HepG2 (cell line): ENCODE measurements around the gene P4HTM. TPM values are rescaled to one million over a fixed set of nuclear protein-coding genes. Genes with fewer than 3 reads are reported as not detected.

Experiments
- ATAC-seq: fragments of 200-7000 bp; cut with Tn5 transposase; 3 replicates; pipeline ENCODE4 v1.9.1; 2020; ENCODE audit warnings: mild to moderate bottlenecking, moderate library complexity
- BruUV-seq: library from RNA; stranded (reverse); fragments of 400-500 nt; replicated peaks from 2 replicates; lab custom pipeline; 2021; lab: Mats Ljungman, UMichigan
- CTCF ChIA-PET: fragments of 300-600 bp; formaldehyde crosslinking; extraction: SDS; loops from one replicate; lab custom pipeline; 2021; ENCODE audit warnings: low total read pairs, inconsistent platforms, low intra/inter-chr PET ratio; lab: Yijun Ruan, JAX
- POLR2A ChIA-PET: fragments of 350-600 bp; sonication (Branson Sonifier 250); formaldehyde crosslinking; loops from one replicate; lab custom pipeline; 2020; ENCODE audit warnings: antibody characterized with exemption, inconsistent platforms; lab: Yijun Ruan, JAX
- DNase-seq: peaks from one replicate; pipeline ENCODE4 v3.0.0-alpha.2; 2015; ENCODE audit warnings: low spot score
- FAIRE-seq: peaks from 3 replicates; lab custom pipeline; 2011; peaks lifted over from hg19 to GRCh38; lab: Jason Lieb, UNC
- H2AFZ ChIP-seq: one replicate; pipeline ENCODE4 v1.6.1; 2011; ENCODE audit warnings: low read length, inconsistent platforms
- H3K27ac ChIP-seq: fragments of 300-600 bp; 3 replicates; pipeline ENCODE4 v1.8.0; 2011; ENCODE audit warnings: mixed run types, mild to moderate bottlenecking, mixed read lengths, low read length, inconsistent platforms; ENCODE audit not compliant: insufficient read depth; ENCODE audit errors: extremely low read length
- H3K27me3 ChIP-seq, 2 experiments: fragments of 200-600 bp in 1 of 2; 2 replicates in 1 of 2; 3 replicates in 1 of 2; pipeline versions ENCODE4 v1.6.0 to v1.8.0; 2011; ENCODE audit warnings: low read length in 2 of 2, mild to moderate bottlenecking in 2 of 2, moderate library complexity in 2 of 2, inconsistent platforms in 1 of 2; ENCODE audit not compliant: insufficient read depth in 2 of 2, control insufficient read depth in 1 of 2
- H3K36me3 ChIP-seq, 2 experiments: fragments of 200-600 bp in 1 of 2; replicated peaks in 1 of 2; 2 replicates in 1 of 2; 3 replicates in 1 of 2; pipeline versions ENCODE4 v1.5.1 to v1.8.0; 2011; ENCODE audit warnings: low read length in 2 of 2, inconsistent platforms in 1 of 2; ENCODE audit not compliant: insufficient read depth in 2 of 2, control insufficient read depth in 1 of 2
- H3K4me1 ChIP-seq: 2 replicates; pipeline ENCODE4 v1.5.1; 2012; ENCODE audit warnings: low read length, inconsistent platforms; ENCODE audit not compliant: insufficient read depth
- H3K4me2 ChIP-seq: 2 replicates; pipeline ENCODE4 v1.6.0; 2011; ENCODE audit warnings: low read depth, low read length, inconsistent platforms
- H3K4me3 ChIP-seq, 3 experiments: fragments of 200-600 bp in 1 of 3; sonication (generic), shearing (Covaris generic) in 1 of 3; replicated peaks in 1 of 3; 2 replicates each; pipeline ENCODE4 v1.5.1; 2011 to 2016; ENCODE audit warnings: low read length in 3 of 3, inconsistent platforms in 2 of 3, low read depth in 2 of 3, mild to moderate bottlenecking in 2 of 3, control low read depth in 1 of 3, mixed read lengths in 1 of 3; ENCODE audit not compliant: insufficient read depth in 1 of 3
- H3K79me2 ChIP-seq: one replicate; pipeline ENCODE4 v1.6.1; 2011; ENCODE audit warnings: low read length, inconsistent platforms; ENCODE audit not compliant: insufficient read depth
- H3K9ac ChIP-seq: 2 replicates; pipeline ENCODE4 v1.6.0; 2011; ENCODE audit warnings: mild to moderate bottlenecking, low read depth, low read length, inconsistent platforms; ENCODE audit not compliant: insufficient read depth
- H3K9me3 ChIP-seq: 2 replicates; pipeline ENCODE4 v1.5.1; 2012; ENCODE audit warnings: mild to moderate bottlenecking, low read length
- H4K20me1 ChIP-seq: 2 replicates; pipeline ENCODE4 v1.6.0; 2011; ENCODE audit warnings: inconsistent platforms, mild to moderate bottlenecking, low read length, moderate library complexity; ENCODE audit not compliant: insufficient read depth
- GABPB1 ChIP-seq: IDR thresholded peaks from 2 replicates; pipeline ENCODE4 v1.6.1; 2016; ENCODE audit warnings: mild to moderate bottlenecking, missing genetic modification reagents, moderate library complexity, missing compliant biosample characterization
- GATAD2A ChIP-seq: IDR thresholded peaks from 2 replicates; pipeline ENCODE4 v1.6.1; 2016
- HIVEP1 ChIP-seq: sonication (generic); formaldehyde crosslinking; IDR thresholded peaks from 2 replicates; pipeline ENCODE4 v1.4.0; 2020; ENCODE audit warnings: mild to moderate bottlenecking, missing genetic modification reagents
- KDM3A ChIP-seq: IDR thresholded peaks from 2 replicates; pipeline ENCODE4 v1.6.1; 2018; ENCODE audit warnings: low read depth, missing compliant biosample characterization
- NFKBIZ ChIP-seq: IDR thresholded peaks from 2 replicates; pipeline ENCODE4 v1.6.1; 2018; ENCODE audit warnings: missing genetic modification reagents, missing compliant biosample characterization
- SALL1 ChIP-seq: sonication (generic); formaldehyde crosslinking; IDR thresholded peaks from 2 replicates; pipeline ENCODE4 v1.8.0; 2022; ENCODE audit warnings: mild to moderate bottlenecking, missing genetic modification reagents
- SRY ChIP-seq: sonication (generic); formaldehyde crosslinking; IDR thresholded peaks from 2 replicates; pipeline ENCODE4 v1.8.0; 2022; ENCODE audit warnings: mild to moderate bottlenecking, missing genetic modification reagents
- ZBTB42 ChIP-seq: sonication (generic); formaldehyde crosslinking; IDR thresholded peaks from 2 replicates; pipeline ENCODE4 v1.5.0; 2020; ENCODE audit warnings: mild to moderate bottlenecking, missing genetic modification reagents
- ZNF260 ChIP-seq: sonication (generic); formaldehyde crosslinking; IDR thresholded peaks from 2 replicates; pipeline ENCODE4 v1.4.0; 2020; ENCODE audit warnings: missing genetic modification reagents, low read depth, mild to moderate bottlenecking, borderline replicate concordance
- ZNF263 ChIP-seq: sonication (generic); formaldehyde crosslinking; IDR thresholded peaks from 2 replicates; pipeline ENCODE4 v1.4.0; 2020; ENCODE audit warnings: missing genetic modification reagents
- ZNF709 ChIP-seq: sonication (generic); formaldehyde crosslinking; IDR thresholded peaks from 2 replicates; pipeline ENCODE4 v1.5.0; 2020; ENCODE audit warnings: mild to moderate bottlenecking, missing genetic modification reagents
- ZNF792 ChIP-seq: IDR thresholded peaks from 2 replicates; pipeline ENCODE4 v1.6.1; 2016
- WGBS: methylation state at CpG from one replicate; pipeline ENCODE4 v1.1.6; 2017; ENCODE audit warnings: low lambda C conversion rate; 5-methylcytosine and 5-hydroxymethylcytosine counted together
- in situ Hi-C: cut with HindIII; loops from 2 replicates; pipeline ENCODE4 v1.10.0; 2017; ENCODE audit warnings: low pct_unique_long_range_greater_than_20kb; ENCODE audit not compliant: extremely low pct_ligation_motif_present
- intact Hi-C: fragments of 100-400 bp; cut with micrococcal nuclease; formaldehyde crosslinking; loops from one replicate; pipeline ENCODE4 v1.10.0; 2022; ENCODE audit not compliant: unreplicated experiment
- polyA plus RNA-seq, 8 experiments: library from polyadenylated mRNA; depleted of rRNA in 3 of 8; stranded (reverse) in 7 of 8; unstranded in 1 of 8; fragments of >200 nt; fragmentation: Illumina TruSeq in 4 of 8; extraction: Trizol in 4 of 8; gene quantifications; 2 replicates each; pipeline versions ENCODE4 v1.2.1 to v1.2.3, GENCODE V29; 2011 to 2016; ENCODE audit warnings: low read depth in 4 of 8, missing spikeins in 1 of 8, mixed read lengths in 1 of 8; ENCODE audit not compliant: insufficient read depth in 1 of 8
- total RNA-seq, 5 experiments: library from RNA; depleted of rRNA; stranded (reverse); fragments of >200 nt; fragmentation: Illumina TruSeq; extraction: Trizol; gene quantifications; 2 replicates each; pipeline ENCODE4 v1.2.3, GENCODE V29; 2016; ENCODE audit warnings: low read depth in 1 of 5
- TF ChIP-seq, protein P1 (sequence below): sonication (generic); formaldehyde crosslinking; IDR thresholded peaks from 2 replicates; pipeline ENCODE4 v1.5.0; 2020; ENCODE audit warnings: missing genetic modification reagents, mild to moderate bottlenecking, borderline replicate concordance
- TF ChIP-seq, protein P2 (sequence below): IDR thresholded peaks from 2 replicates; pipeline ENCODE4 v1.4.0; 2020; ENCODE audit warnings: mild to moderate bottlenecking, missing genetic modification reagents
- TF ChIP-seq, protein P3 (sequence below): sonication (generic); formaldehyde crosslinking; IDR thresholded peaks from 2 replicates; pipeline ENCODE4 v1.4.0; 2020; ENCODE audit warnings: missing genetic modification reagents
- TF ChIP-seq, protein P4 (sequence below): sonication (generic); formaldehyde crosslinking; IDR thresholded peaks from 2 replicates; pipeline ENCODE4 v1.5.0; 2020; ENCODE audit warnings: mild to moderate bottlenecking, missing genetic modification reagents

P4HTM gene
- total and polyA plus RNA-seq, 2 of the 13 experiments (the other 11 are each of a cell fraction or from before 2014, with no cell fraction given), result 0.01 TPM; not detected in 1

DNA sequence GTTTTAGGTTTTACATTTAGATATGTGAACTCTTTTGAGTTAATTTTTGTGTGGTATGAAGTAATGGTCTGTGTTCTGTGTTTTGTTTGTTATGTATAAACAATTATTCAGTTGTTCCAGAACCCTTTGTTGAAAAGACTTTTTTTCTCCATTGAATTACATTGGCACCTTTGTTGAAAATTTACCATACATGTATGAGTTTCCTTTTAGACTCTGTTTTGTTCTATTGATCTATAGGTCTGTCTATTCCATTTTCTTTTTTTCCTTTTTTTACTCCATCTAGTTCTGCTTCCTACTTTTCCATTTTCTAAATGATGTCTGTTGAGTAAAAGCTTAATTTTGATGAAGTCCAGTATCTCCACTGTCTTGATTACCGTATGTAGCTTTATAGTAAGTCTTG is 40.0 kb upstream of the P4HTM start:
- Histone ChIP-seq H3K27ac (no peak overlapping the region), H3K4me2 (no peak overlapping the region), H3K9me3 (no peaks in the 10 kb centered on the region), H3K79me2 (peaks cover 11% of the 10 kb centered on the region), H4K20me1 (peaks cover 4% of the 10 kb centered on the region; the same call in 1 of the 2 replicates), H3K27me3 (no peaks in the 10 kb centered on the region), H2AFZ (no peak overlapping the region), H3K36me3 (peaks cover 0 to 13% of the 10 kb centered on the region in 2 experiments; a peak in 2 of 5 replicates), H3K9ac (no peak overlapping the region), H3K4me3 (no peak overlapping the region), H3K4me1 (peaks cover 18% of the 10 kb centered on the region)
- 100% methylated on average over 1 of the region's 1 CpG for WGBS
- in situ Hi-C loops, result no loop called here
- FAIRE-seq, result no peak
- intact Hi-C loops, result no loop called here
- ATAC-seq, result no peak
- ChIA-PET POLR2A (no interaction called here), CTCF (no interaction called here)
- no TSS peak for BruUV-seq
- DNase-seq, result no peak
- TF ChIP-seq ZNF709 (CRISPR knock-in tag) (no peak), GABPB1 (no peak), SRY (no peak), ZNF260 (no peak), ZNF263 (CRISPR knock-in tag) (no peak), ZNF792 (CRISPR knock-in tag) (no peak), HIVEP1 (no peak), GATAD2A (CRISPR knock-in tag) (no peak), SALL1 (CRISPR knock-in tag) (no peak), NFKBIZ (CRISPR knock-in tag) (no peak), ZBTB42 (CRISPR knock-in tag) (no peak), KDM3A (CRISPR knock-in tag) (no peak)
- TF ChIP-seq, protein P1, sequence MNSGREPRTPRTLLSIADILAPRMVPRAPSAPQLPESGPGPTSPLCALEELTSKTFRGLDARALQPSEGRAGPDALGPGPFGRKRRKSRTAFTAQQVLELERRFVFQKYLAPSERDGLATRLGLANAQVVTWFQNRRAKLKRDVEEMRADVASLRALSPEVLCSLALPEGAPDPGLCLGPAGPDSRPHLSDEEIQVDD (CRISPR knock-in tag), result no peak
- TF ChIP-seq, protein P2, sequence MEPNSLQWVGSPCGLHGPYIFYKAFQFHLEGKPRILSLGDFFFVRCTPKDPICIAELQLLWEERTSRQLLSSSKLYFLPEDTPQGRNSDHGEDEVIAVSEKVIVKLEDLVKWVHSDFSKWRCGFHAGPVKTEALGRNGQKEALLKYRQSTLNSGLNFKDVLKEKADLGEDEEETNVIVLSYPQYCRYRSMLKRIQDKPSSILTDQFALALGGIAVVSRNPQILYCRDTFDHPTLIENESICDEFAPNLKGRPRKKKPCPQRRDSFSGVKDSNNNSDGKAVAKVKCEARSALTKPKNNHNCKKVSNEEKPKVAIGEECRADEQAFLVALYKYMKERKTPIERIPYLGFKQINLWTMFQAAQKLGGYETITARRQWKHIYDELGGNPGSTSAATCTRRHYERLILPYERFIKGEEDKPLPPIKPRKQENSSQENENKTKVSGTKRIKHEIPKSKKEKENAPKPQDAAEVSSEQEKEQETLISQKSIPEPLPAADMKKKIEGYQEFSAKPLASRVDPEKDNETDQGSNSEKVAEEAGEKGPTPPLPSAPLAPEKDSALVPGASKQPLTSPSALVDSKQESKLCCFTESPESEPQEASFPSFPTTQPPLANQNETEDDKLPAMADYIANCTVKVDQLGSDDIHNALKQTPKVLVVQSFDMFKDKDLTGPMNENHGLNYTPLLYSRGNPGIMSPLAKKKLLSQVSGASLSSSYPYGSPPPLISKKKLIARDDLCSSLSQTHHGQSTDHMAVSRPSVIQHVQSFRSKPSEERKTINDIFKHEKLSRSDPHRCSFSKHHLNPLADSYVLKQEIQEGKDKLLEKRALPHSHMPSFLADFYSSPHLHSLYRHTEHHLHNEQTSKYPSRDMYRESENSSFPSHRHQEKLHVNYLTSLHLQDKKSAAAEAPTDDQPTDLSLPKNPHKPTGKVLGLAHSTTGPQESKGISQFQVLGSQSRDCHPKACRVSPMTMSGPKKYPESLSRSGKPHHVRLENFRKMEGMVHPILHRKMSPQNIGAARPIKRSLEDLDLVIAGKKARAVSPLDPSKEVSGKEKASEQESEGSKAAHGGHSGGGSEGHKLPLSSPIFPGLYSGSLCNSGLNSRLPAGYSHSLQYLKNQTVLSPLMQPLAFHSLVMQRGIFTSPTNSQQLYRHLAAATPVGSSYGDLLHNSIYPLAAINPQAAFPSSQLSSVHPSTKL (CRISPR knock-in tag), result no peak
- TF ChIP-seq, protein P3, sequence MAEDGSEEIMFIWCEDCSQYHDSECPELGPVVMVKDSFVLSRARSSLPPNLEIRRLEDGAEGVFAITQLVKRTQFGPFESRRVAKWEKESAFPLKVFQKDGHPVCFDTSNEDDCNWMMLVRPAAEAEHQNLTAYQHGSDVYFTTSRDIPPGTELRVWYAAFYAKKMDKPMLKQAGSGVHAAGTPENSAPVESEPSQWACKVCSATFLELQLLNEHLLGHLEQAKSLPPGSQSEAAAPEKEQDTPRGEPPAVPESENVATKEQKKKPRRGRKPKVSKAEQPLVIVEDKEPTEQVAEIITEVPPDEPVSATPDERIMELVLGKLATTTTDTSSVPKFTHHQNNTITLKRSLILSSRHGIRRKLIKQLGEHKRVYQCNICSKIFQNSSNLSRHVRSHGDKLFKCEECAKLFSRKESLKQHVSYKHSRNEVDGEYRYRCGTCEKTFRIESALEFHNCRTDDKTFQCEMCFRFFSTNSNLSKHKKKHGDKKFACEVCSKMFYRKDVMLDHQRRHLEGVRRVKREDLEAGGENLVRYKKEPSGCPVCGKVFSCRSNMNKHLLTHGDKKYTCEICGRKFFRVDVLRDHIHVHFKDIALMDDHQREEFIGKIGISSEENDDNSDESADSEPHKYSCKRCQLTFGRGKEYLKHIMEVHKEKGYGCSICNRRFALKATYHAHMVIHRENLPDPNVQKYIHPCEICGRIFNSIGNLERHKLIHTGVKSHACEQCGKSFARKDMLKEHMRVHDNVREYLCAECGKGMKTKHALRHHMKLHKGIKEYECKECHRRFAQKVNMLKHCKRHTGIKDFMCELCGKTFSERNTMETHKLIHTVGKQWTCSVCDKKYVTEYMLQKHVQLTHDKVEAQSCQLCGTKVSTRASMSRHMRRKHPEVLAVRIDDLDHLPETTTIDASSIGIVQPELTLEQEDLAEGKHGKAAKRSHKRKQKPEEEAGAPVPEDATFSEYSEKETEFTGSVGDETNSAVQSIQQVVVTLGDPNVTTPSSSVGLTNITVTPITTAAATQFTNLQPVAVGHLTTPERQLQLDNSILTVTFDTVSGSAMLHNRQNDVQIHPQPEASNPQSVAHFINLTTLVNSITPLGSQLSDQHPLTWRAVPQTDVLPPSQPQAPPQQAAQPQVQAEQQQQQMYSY (CRISPR knock-in tag), result no peak
- TF ChIP-seq, protein P4, sequence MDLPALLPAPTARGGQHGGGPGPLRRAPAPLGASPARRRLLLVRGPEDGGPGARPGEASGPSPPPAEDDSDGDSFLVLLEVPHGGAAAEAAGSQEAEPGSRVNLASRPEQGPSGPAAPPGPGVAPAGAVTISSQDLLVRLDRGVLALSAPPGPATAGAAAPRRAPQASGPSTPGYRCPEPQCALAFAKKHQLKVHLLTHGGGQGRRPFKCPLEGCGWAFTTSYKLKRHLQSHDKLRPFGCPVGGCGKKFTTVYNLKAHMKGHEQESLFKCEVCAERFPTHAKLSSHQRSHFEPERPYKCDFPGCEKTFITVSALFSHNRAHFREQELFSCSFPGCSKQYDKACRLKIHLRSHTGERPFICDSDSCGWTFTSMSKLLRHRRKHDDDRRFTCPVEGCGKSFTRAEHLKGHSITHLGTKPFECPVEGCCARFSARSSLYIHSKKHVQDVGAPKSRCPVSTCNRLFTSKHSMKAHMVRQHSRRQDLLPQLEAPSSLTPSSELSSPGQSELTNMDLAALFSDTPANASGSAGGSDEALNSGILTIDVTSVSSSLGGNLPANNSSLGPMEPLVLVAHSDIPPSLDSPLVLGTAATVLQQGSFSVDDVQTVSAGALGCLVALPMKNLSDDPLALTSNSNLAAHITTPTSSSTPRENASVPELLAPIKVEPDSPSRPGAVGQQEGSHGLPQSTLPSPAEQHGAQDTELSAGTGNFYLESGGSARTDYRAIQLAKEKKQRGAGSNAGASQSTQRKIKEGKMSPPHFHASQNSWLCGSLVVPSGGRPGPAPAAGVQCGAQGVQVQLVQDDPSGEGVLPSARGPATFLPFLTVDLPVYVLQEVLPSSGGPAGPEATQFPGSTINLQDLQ (CRISPR knock-in tag), result no peak
